GM19238 (cell line): ENCODE measurements around the gene LRRC4C.
"Not testable (repeated sequence)": the region's sequence is repeated elsewhere in the genome, so short reads cannot be mapped to it uniquely, and the experiment has no call there.

Experiments
- DNase-seq: peaks from one replicate; pipeline ENCODE4 v3.0.0; 2011; ENCODE audit warnings: low spot score; ENCODE audit not compliant: insufficient read length

Gene LRRC4C

GRCh38 chr11:40885250-40885954 lies 574.0 kb downstream of the LRRC4C start:
- no peak for DNase-seq

GRCh38 chr11:40882301-40882700 lies 577.2 kb downstream of the LRRC4C start:
- no peak for DNase-seq

GRCh38 chr11:40879911-40880310 lies 579.5 kb downstream of the LRRC4C start:
- DNase-seq: no peak

- no peak for DNase-seq
Measured at GRCh38 chr11:40877981-40878380, 581.5 kb downstream of the LRRC4C start.

- no peak for DNase-seq
Measured at GRCh38 chr11:40877256-40877655, 582.2 kb downstream of the LRRC4C start.

GRCh38 chr11:40867991-40868632 lies 591.3 kb downstream of the LRRC4C start:
- DNase-seq: no peak

- DNase-seq: not testable (repeated sequence)
Measured at GRCh38 chr11:40857754-40858153, 601.7 kb downstream of the LRRC4C start.

- DNase-seq: no peak
Measured at GRCh38 chr11:40842750-40843339, 616.6 kb downstream of the LRRC4C start.

GRCh38 chr11:40841231-40841630 lies 618.2 kb downstream of the LRRC4C start:
- no peak for DNase-seq

- DNase-seq: no peak
Measured at GRCh38 chr11:40838181-40838683, 621.2 kb downstream of the LRRC4C start.

- no peak for DNase-seq
Measured at GRCh38 chr11:40827116-40827515, 632.3 kb downstream of the LRRC4C start.

GRCh38 chr11:40826601-40827000 lies 632.9 kb downstream of the LRRC4C start:
- DNase-seq: no peak

- DNase-seq: no peak
Measured at GRCh38 chr11:40825201-40825834, 634.1 kb downstream of the LRRC4C start.

- DNase-seq: no peak
Measured at GRCh38 chr11:40819230-40819629, 640.2 kb downstream of the LRRC4C start.

- no peak for DNase-seq
Measured at GRCh38 chr11:40816976-40817375, 642.5 kb downstream of the LRRC4C start.

- no peak for DNase-seq
Measured at GRCh38 chr11:40797981-40798380, 661.5 kb downstream of the LRRC4C start.

- no peak for DNase-seq
Measured at GRCh38 chr11:40787224-40787623, 672.2 kb downstream of the LRRC4C start.

- no peak for DNase-seq
Measured at GRCh38 chr11:40763046-40763445, 696.4 kb downstream of the LRRC4C start.

- no peak for DNase-seq
Measured at GRCh38 chr11:40759341-40759740, 700.1 kb downstream of the LRRC4C start.

- DNase-seq: no peak
Measured at GRCh38 chr11:40754297-40754696, 705.2 kb downstream of the LRRC4C start.

- no peak for DNase-seq
Measured at GRCh38 chr11:40746282-40746681, 713.2 kb downstream of the LRRC4C start.

GRCh38 chr11:40732132-40732531 lies 727.3 kb downstream of the LRRC4C start:
- no peak for DNase-seq
